H1 (cell line): ENCODE results near the gene PAK6. TPM values are rescaled to one million over a fixed set of nuclear protein-coding genes. Genes with fewer than 3 reads are reported as not detected.

Experiments
- CTCF ChIA-PET: fragments of 300-600 bp; sonication (Branson Sonifier 250); formaldehyde crosslinking; loops from one replicate; lab custom pipeline; 2021; ENCODE audit not compliant: partially characterized antibody; lab: Charles Lee
- POLR2A ChIA-PET: fragments of 300-600 bp; sonication (Branson Sonifier 250); formaldehyde crosslinking; loops from one replicate; lab custom pipeline; 2021; ENCODE audit warnings: inconsistent platforms; ENCODE audit not compliant: partially characterized antibody; lab: Charles Lee
- DNase-seq, 2 experiments: peaks; one replicate each; pipeline versions ENCODE4 v3.0.0 to v3.0.0-alpha.2; 2010 to 2022; ENCODE audit warnings: low spot score in 2 of 2, low read depth in 1 of 2, mixed read lengths in 1 of 2
- FAIRE-seq: peaks from 2 replicates; lab custom pipeline; 2011; peaks lifted over from hg19 to GRCh38; lab: Jason Lieb, UNC
- H2AFZ ChIP-seq: 2 replicates; pipeline ENCODE4 v1.8.1; 2012; ENCODE audit warnings: low read length, inconsistent platforms
- H2AK5ac ChIP-seq: 2 replicates; pipeline ENCODE4 v1.6.1; 2013; ENCODE audit warnings: low read depth, low read length
- H2BK120ac ChIP-seq: replicated peaks from 2 replicates; pipeline ENCODE3; 2013; ENCODE audit warnings: low read depth, low read length, inconsistent platforms
- H2BK12ac ChIP-seq: 2 replicates; pipeline ENCODE4 v1.6.1; 2013; ENCODE audit warnings: low read depth, low read length
- H2BK15ac ChIP-seq: 2 replicates; pipeline ENCODE4 v1.6.1; 2013; ENCODE audit warnings: low read length
- H2BK20ac ChIP-seq: 2 replicates; pipeline ENCODE4 v1.6.1; 2013; ENCODE audit warnings: low read length
- H2BK5ac ChIP-seq: 2 replicates; pipeline ENCODE4 v1.6.1; 2013; ENCODE audit warnings: low read depth, low read length
- H3K14ac ChIP-seq: 2 replicates; pipeline ENCODE4 v1.6.1; 2013; ENCODE audit warnings: inconsistent platforms; ENCODE audit not compliant: insufficient read length
- H3K18ac ChIP-seq: 2 replicates; pipeline ENCODE4 v1.6.1; 2013; ENCODE audit warnings: low read length; ENCODE audit errors: extremely low read depth
- H3K23ac ChIP-seq: 2 replicates; pipeline ENCODE4 v1.6.1; 2013; ENCODE audit warnings: inconsistent platforms; ENCODE audit not compliant: insufficient read length
- H3K23me2 ChIP-seq: 2 replicates; pipeline ENCODE4 v1.6.1; 2013; ENCODE audit warnings: low read depth, low read length
- H3K27ac ChIP-seq: 2 replicates; pipeline ENCODE4 v1.6.1; 2011; ENCODE audit warnings: low read depth, low read length, inconsistent platforms
- H3K27me3 ChIP-seq, 4 experiments: replicated peaks in 1 of 4; 1 replicate in 1 of 4; 2 replicates in 3 of 4; pipeline versions ENCODE4 v1.6.1 to v1.8.1; 2011 to 2013; ENCODE audit warnings: low read length in 3 of 4, mild to moderate bottlenecking in 3 of 4, inconsistent platforms in 2 of 4, mixed read lengths in 2 of 4, moderate library complexity in 1 of 4; ENCODE audit not compliant: control insufficient read depth in 3 of 4, insufficient read depth in 3 of 4; ENCODE audit errors: extremely low read depth in 1 of 4
- H3K36me3 ChIP-seq, 4 experiments: 2 replicates each; pipeline versions ENCODE4 v1.6.1 to v1.8.1; 2011 to 2013; ENCODE audit warnings: mild to moderate bottlenecking in 4 of 4, low read length in 3 of 4, moderate library complexity in 2 of 4, control low read depth in 1 of 4, inconsistent platforms in 1 of 4; ENCODE audit not compliant: insufficient read depth in 4 of 4, control insufficient read depth in 2 of 4
- H3K4ac ChIP-seq: replicated peaks from 2 replicates; pipeline ENCODE3; 2013; ENCODE audit warnings: low read length, low read depth, mixed read lengths, inconsistent platforms; ENCODE audit not compliant: insufficient read length
- H3K4me1 ChIP-seq, 4 experiments: replicated peaks in 1 of 4; 1 replicate in 1 of 4; 2 replicates in 3 of 4; pipeline versions ENCODE4 v1.6.1 to v1.8.1; 2011 to 2013; ENCODE audit warnings: low read length in 3 of 4, inconsistent platforms in 2 of 4, mixed read lengths in 1 of 4; ENCODE audit not compliant: insufficient read depth in 4 of 4, control insufficient read depth in 3 of 4
- H3K4me2 ChIP-seq, 2 experiments: 2 replicates each; pipeline versions ENCODE4 v1.6.1 to v1.8.1; 2011 to 2013; ENCODE audit warnings: low read depth in 2 of 2, low read length in 2 of 2, control low read depth in 1 of 2, inconsistent platforms in 1 of 2, mild to moderate bottlenecking in 1 of 2; ENCODE audit not compliant: insufficient read depth in 1 of 2
- H3K4me3 ChIP-seq, 4 experiments: fragments of 200-600, 300-600 bp in 1 of 4; sonication (generic), shearing (Covaris generic), sonication (Bioruptor Twin) in 1 of 4; 2 replicates each; pipeline versions ENCODE4 v1.5.1 to v1.8.1; 2011 to 2016; ENCODE audit warnings: low read length in 4 of 4, low read depth in 3 of 4, control low read depth in 2 of 4, inconsistent platforms in 2 of 4, mild to moderate bottlenecking in 2 of 4, mixed read lengths in 1 of 4, moderate library complexity in 1 of 4; ENCODE audit not compliant: insufficient read depth in 2 of 4; ENCODE audit errors: extremely low read depth in 1 of 4
- H3K56ac ChIP-seq: replicated peaks from 2 replicates; pipeline ENCODE3; 2013; ENCODE audit warnings: low read depth, mild to moderate bottlenecking, mixed read lengths, low read length, inconsistent platforms; ENCODE audit not compliant: insufficient read length
- H3K79me1 ChIP-seq: 2 replicates; pipeline ENCODE4 v1.6.1; 2013; ENCODE audit warnings: low read depth, low read length, control low read depth
- H3K79me2 ChIP-seq, 2 experiments: 2 replicates each; pipeline versions ENCODE4 v1.6.1 to v1.8.1; 2012 to 2013; ENCODE audit warnings: low read length in 2 of 2, mild to moderate bottlenecking in 2 of 2, inconsistent platforms in 1 of 2; ENCODE audit not compliant: insufficient read depth in 2 of 2, control insufficient read depth in 1 of 2
- H3K9ac ChIP-seq, 4 experiments: replicated peaks in 1 of 4; 1 replicate in 1 of 4; 2 replicates in 3 of 4; pipeline versions ENCODE4 v1.6.1 to v1.8.1; 2011 to 2013; ENCODE audit warnings: low read depth in 3 of 4, low read length in 3 of 4, control low read depth in 2 of 4, mild to moderate bottlenecking in 2 of 4, moderate library complexity in 2 of 4, inconsistent platforms in 1 of 4; ENCODE audit errors: extremely low read depth in 1 of 4
- H3K9me3 ChIP-seq, 2 experiments: 2 replicates each; pipeline versions ENCODE4 v1.6.1 to v1.8.1; 2012 to 2013; ENCODE audit warnings: mild to moderate bottlenecking in 2 of 2, moderate library complexity in 2 of 2, control low read depth in 1 of 2, inconsistent platforms in 1 of 2, low read depth in 1 of 2, low read length in 1 of 2, mixed read lengths in 1 of 2; ENCODE audit not compliant: insufficient read depth in 2 of 2
- H4K20me1 ChIP-seq, 2 experiments: replicated peaks in 1 of 2; 2 replicates each; pipeline versions ENCODE3 to v1.8.1; 2011 to 2013; ENCODE audit warnings: inconsistent platforms in 2 of 2, low read length in 2 of 2, mild to moderate bottlenecking in 1 of 2; ENCODE audit not compliant: insufficient read depth in 2 of 2, control insufficient read depth in 1 of 2
- H4K5ac ChIP-seq: 2 replicates; pipeline ENCODE4 v1.6.1; 2013; ENCODE audit warnings: low read length, low read depth, mixed read lengths, inconsistent platforms; ENCODE audit not compliant: insufficient read length
- H4K8ac ChIP-seq: 2 replicates; pipeline ENCODE4 v1.8.0; 2013; ENCODE audit warnings: mild to moderate bottlenecking, moderate library complexity, low read length, inconsistent platforms; ENCODE audit not compliant: insufficient read depth; ENCODE audit errors: extremely low read depth
- H4K91ac ChIP-seq: replicated peaks from 2 replicates; pipeline ENCODE3; 2013; ENCODE audit warnings: low read length, mixed read lengths, inconsistent platforms; ENCODE audit not compliant: insufficient read length
- ASH2L ChIP-seq: fragments of 200-600, 300-600 bp; sonication (generic); IDR thresholded peaks from one replicate; pipeline ENCODE4 v1.7.1; 2017; ENCODE audit warnings: low read length
- CREB1 ChIP-seq: IDR thresholded peaks from 2 replicates; pipeline ENCODE4 v1.6.1; 2012; ENCODE audit warnings: inconsistent platforms
- E2F6 ChIP-seq: IDR thresholded peaks from 2 replicates; pipeline ENCODE4 v1.6.1; 2012; ENCODE audit warnings: inconsistent platforms
- EZH2 ChIP-seq: fragments of 200-600 bp; sonication (generic); IDR thresholded peaks from 2 replicates; pipeline ENCODE4 v1.7.1; 2012; ENCODE audit warnings: low read depth, mild to moderate bottlenecking, moderate library complexity, low read length, inconsistent platforms; ENCODE audit not compliant: severe bottlenecking
- KDM4A ChIP-seq: IDR thresholded peaks from one replicate; pipeline ENCODE4 v1.7.1; 2012; ENCODE audit warnings: low read depth, mild to moderate bottlenecking, moderate library complexity, low read length, inconsistent platforms; ENCODE audit not compliant: severe bottlenecking
- MAFK ChIP-seq: IDR thresholded peaks from 2 replicates; pipeline ENCODE4 v1.6.1; 2012; ENCODE audit warnings: low read depth, mild to moderate bottlenecking, improper control_type of control experiment, low read length
- MAX ChIP-seq: IDR thresholded peaks from 2 replicates; pipeline ENCODE4 v1.6.1; 2012; ENCODE audit warnings: inconsistent platforms
- RNF2 ChIP-seq: fragments of 200-900, 300-1000 bp; sonication (generic); IDR thresholded peaks from 2 replicates; pipeline ENCODE4 v1.7.1; 2016; ENCODE audit warnings: borderline replicate concordance, low read depth, mild to moderate bottlenecking, antibody characterized with exemption, low read length; ENCODE audit not compliant: poor library complexity, severe bottlenecking; ENCODE audit errors: missing control alignments
- SRF ChIP-seq: IDR thresholded peaks from 2 replicates; pipeline ENCODE4 v1.6.1; 2011; ENCODE audit warnings: mild to moderate bottlenecking, low read depth, low read length, moderate library complexity
- SUZ12 ChIP-seq: fragments of 200-600 bp; sonication (generic); IDR thresholded peaks from 2 replicates; pipeline ENCODE4 v1.6.1; 2012; ENCODE audit warnings: mild to moderate bottlenecking, inconsistent platforms, low read length, moderate library complexity, mixed read lengths
- WGBS, 2 experiments: shearing (Covaris generic) in 1 of 2; methylation state at CpG; one replicate each; pipeline versions ENCODE4 v1.1.6 to v1.1.7; 2013 to 2015; ENCODE audit warnings: low lambda C conversion rate in 2 of 2, mixed read lengths in 2 of 2, inconsistent platforms in 1 of 2, low coverage in 1 of 2, missing lambda C conversion rate in 1 of 2; ENCODE audit not compliant: insufficient replicate concordance in 2 of 2, insufficient coverage in 1 of 2, insufficient read length in 1 of 2; ENCODE audit errors: extremely low coverage in 1 of 2, missing lambda C conversion rate in 1 of 2; 5-methylcytosine and 5-hydroxymethylcytosine counted together
- polyA plus RNA-seq, 7 experiments: library from polyadenylated mRNA; depleted of rRNA in 3 of 7; stranded (reverse) in 5 of 7; unstranded in 2 of 7; fragments of >200 nt in 5 of 7; fragments of 200-250 nt in 2 of 7; gene quantifications; 1 replicate in 5 of 7; 2 replicates in 1 of 7; 4 replicates in 1 of 7; pipeline versions ENCODE4 v1.2.1 to v1.2.3, GENCODE V29; 2011 to 2013; ENCODE audit warnings: missing spikeins in 2 of 7, mixed read lengths in 2 of 7
- total RNA-seq: library from RNA; stranded (reverse); fragmentation: NEBNext Ultra II Directional; extraction: Animal tissue kit (Norgen Biotek cat#: 25700); gene quantifications from 2 replicates; pipeline ENCODE4 v1.2.1, GENCODE V29; 2021

Gene PAK6
- total and polyA plus RNA-seq, 2 of the 8 experiments (the other 6 are each of a cell fraction or from before 2014, with no cell fraction given): 6.9 to 9.4 TPM

GRCh38 chr15:40290918-40291574 is 52.2 kb downstream of the PAK6 start:
- Histone ChIP-seq H3K79me1 (no peaks in the 10 kb centered on the region; the same call in 1 of the 2 replicates), H3K23me2 (peaks cover 3% of the 10 kb centered on the region; the same call in 1 of the 2 replicates), H3K36me3 (no peaks in the 10 kb centered on the region), H4K91ac (peak overlapping the region; percentile 98), H3K27ac (no peak overlapping the region), H3K79me2 (no peaks in the 10 kb centered on the region), H4K20me1 (peaks cover 0 to 1% of the 10 kb centered on the region in 2 experiments), H2BK12ac (peak overlapping the region; percentile 95; the same call in 1 of the 2 replicates), H3K56ac (no peak overlapping the region), H3K9me3 (no peaks in the 10 kb centered on the region), H2AFZ (peak overlapping the region; percentile 12; the same call in 1 of the 2 replicates), H3K4me1 (peaks cover 0 to 28% (median 14%) of the 10 kb centered on the region in 4 experiments; a peak in 6 of 7 replicates), H3K27me3 (peaks cover 16 to 52% (median 36%) of the 10 kb centered on the region in 4 experiments; a peak in 6 of 7 replicates), H4K5ac (peak overlapping the region; percentile 41), H3K4me2 (peak overlapping the region; percentile 54 to 93), H2BK120ac (peak overlapping the region; percentile 74), H3K18ac (peak overlapping the region; percentile 93), H2BK15ac (peak overlapping the region; percentile 97; the same call in 1 of the 2 replicates), H3K23ac (no peak overlapping the region), H3K14ac (no peak overlapping the region), H2BK5ac (peak overlapping the region; percentile 52; the same call in 1 of the 2 replicates), H3K9ac (peak overlapping the region in 1 of 4 experiments; percentile 11; a peak in 1 of 7 replicates), H4K8ac (peak overlapping the region; percentile 84), H2BK20ac (no peak overlapping the region), H2AK5ac (no peak overlapping the region), H3K4ac (peak overlapping the region; percentile 92), H3K4me3 (peak overlapping the region; percentile 12 to 54 (median 18); a peak in 5 of 8 replicates)
- ChIA-PET POLR2A (interaction anchor here (0.7 to 5.4 kb wide), 13 partner anchors 9 to 129 kb away, joined by 3 to 46 read pairs (median 4); partner anchors contain the start of genes ANKRD63, INAFM2 and PLCB2), CTCF (interaction anchor here (1.0 to 16.2 kb wide), 12 partner anchors 15 to 251 kb away, joined by 3 to 518 read pairs (median 5); partner anchors contain the start of genes CCDC9B, INAFM2 and PLCB2)
- DNase-seq (peak in 1 of 2 experiments; percentile 80), FAIRE-seq (no peak)
- WGBS, 2 experiments: 2% methylated on average over 35 of the region's 68 CpGs; no CpG with 5 or more reads in 1 of the 2 experiments
- TF ChIP-seq ASH2L (peak; percentile 41), EZH2 (peak; percentile 49), RNF2 (peak; percentile 43), E2F6 (peak; percentile 89), MAFK (no peak), SRF (no peak), SUZ12 (peak; percentile 76; the same call in 1 of the 2 replicates), CREB1 (no peak), KDM4A (peak; percentile 82), MAX (peak; percentile 96)
